Esophagus squamous epithelium (tissue), 4 donors: Measurements from ENCODE around the gene AGTR1.

Source experiments
- POLR2A ChIP-seq, 4 donors: fragments of 450-650 bp; IDR thresholded peaks; one replicate each; pipeline ENCODE4 v1.6.1; 2017; ENCODE audit warnings: antibody characterized with exemption in 4 of 4, mild to moderate bottlenecking in 4 of 4, moderate library complexity in 3 of 4
- TF ChIP-seq, protein P1 (sequence below), 6 experiments: fragments of 450-650 bp in 4 of 6; fragments of 200-600 bp in 2 of 6; sonication (generic) in 2 of 6; IDR thresholded peaks; one replicate each; pipeline ENCODE4 v1.5.1; 2016 to 2019; ENCODE audit warnings: antibody characterized with exemption in 6 of 6, mild to moderate bottlenecking in 4 of 6, moderate library complexity in 4 of 6

DNA sequence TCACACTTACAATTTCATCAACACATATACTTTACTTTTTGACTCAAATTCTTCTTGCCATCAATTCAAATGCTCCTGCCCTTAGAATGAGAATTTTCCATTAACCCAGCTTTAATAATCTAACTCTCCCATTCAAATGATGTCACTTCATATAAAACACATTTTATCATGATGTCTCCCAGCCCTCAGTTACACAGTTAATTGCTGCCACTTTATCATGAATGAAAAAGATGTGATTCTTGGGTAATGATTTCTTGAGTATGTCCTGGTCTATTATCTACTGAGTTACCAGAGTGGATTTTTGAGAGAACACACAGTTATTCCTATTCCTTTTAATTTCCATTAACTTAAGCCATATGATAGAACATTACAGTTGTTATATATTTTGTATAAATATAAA lies 7.6 kb downstream of the AGTR1 start:
- TF ChIP-seq, protein P1, sequence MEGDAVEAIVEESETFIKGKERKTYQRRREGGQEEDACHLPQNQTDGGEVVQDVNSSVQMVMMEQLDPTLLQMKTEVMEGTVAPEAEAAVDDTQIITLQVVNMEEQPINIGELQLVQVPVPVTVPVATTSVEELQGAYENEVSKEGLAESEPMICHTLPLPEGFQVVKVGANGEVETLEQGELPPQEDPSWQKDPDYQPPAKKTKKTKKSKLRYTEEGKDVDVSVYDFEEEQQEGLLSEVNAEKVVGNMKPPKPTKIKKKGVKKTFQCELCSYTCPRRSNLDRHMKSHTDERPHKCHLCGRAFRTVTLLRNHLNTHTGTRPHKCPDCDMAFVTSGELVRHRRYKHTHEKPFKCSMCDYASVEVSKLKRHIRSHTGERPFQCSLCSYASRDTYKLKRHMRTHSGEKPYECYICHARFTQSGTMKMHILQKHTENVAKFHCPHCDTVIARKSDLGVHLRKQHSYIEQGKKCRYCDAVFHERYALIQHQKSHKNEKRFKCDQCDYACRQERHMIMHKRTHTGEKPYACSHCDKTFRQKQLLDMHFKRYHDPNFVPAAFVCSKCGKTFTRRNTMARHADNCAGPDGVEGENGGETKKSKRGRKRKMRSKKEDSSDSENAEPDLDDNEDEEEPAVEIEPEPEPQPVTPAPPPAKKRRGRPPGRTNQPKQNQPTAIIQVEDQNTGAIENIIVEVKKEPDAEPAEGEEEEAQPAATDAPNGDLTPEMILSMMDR (IDR thresholded peaks at IDR 0.05) = no peak
- no peak for TF ChIP-seq POLR2A (IDR thresholded peaks at IDR 0.05)
